Smooth muscle cell (in vitro differentiated cells): ENCODE data around the gene BCCIP. TPM values are rescaled to one million over a fixed set of nuclear protein-coding genes. Genes with fewer than 3 reads are reported as not detected.

Experiments
- DNase-seq: peaks from one replicate; lab custom pipeline; 2025; ENCODE audit not compliant: unreplicated experiment; lab: John Stamatoyannopoulos, UW
- H2AFZ ChIP-seq: fragments of 200-600 bp; sonication (generic); 2 replicates; pipeline ENCODE4 v1.6.0; 2016; ENCODE audit warnings: antibody characterized with exemption, low read depth, mild to moderate bottlenecking
- H3F3A ChIP-seq: fragments of 200-600 bp; sonication (generic); 2 replicates; pipeline ENCODE4 v1.6.0; 2017; ENCODE audit warnings: antibody characterized with exemption, low read depth
- H3K27ac ChIP-seq: fragments of 200-600 bp; sonication (generic); 2 replicates; pipeline ENCODE4 v1.5.1; 2016; ENCODE audit warnings: low read depth, mild to moderate bottlenecking
- H3K27me3 ChIP-seq: fragments of 200-600 bp; sonication (generic); 2 replicates; pipeline ENCODE4 v1.6.1; 2016; ENCODE audit warnings: low read depth, mild to moderate bottlenecking
- H3K36me3 ChIP-seq: fragments of 200-600 bp; sonication (generic); 2 replicates; pipeline ENCODE4 v1.5.1; 2016; ENCODE audit warnings: low read depth
- H3K4me1 ChIP-seq: fragments of 200-600 bp; sonication (generic); 2 replicates; pipeline ENCODE4 v1.5.1; 2016; ENCODE audit warnings: low read depth
- H3K4me2 ChIP-seq: fragments of 200-600 bp; sonication (generic); 2 replicates; pipeline ENCODE4 v1.6.0; 2016; ENCODE audit warnings: mild to moderate bottlenecking
- H3K4me3 ChIP-seq: fragments of 200-600 bp; sonication (generic); 2 replicates; pipeline ENCODE4 v1.5.1; 2016; ENCODE audit warnings: mild to moderate bottlenecking
- H3K79me2 ChIP-seq: fragments of 200-600 bp; sonication (generic); 2 replicates; pipeline ENCODE4 v1.6.0; 2016; ENCODE audit warnings: low read depth, mild to moderate bottlenecking
- H3K9ac ChIP-seq: fragments of 200-600 bp; sonication (generic); 2 replicates; pipeline ENCODE4 v1.6.0; 2016; ENCODE audit warnings: low read depth
- H3K9me3 ChIP-seq: fragments of 200-600 bp; sonication (generic); replicated peaks from 2 replicates; pipeline ENCODE4 v1.5.1; 2016; ENCODE audit warnings: low read depth
- H4K20me1 ChIP-seq: fragments of 200-600 bp; sonication (generic); 2 replicates; pipeline ENCODE4 v1.6.0; 2016; ENCODE audit warnings: low read depth
- WGBS: methylation state at CpG from one replicate; pipeline ENCODE4 v1.1.7; 2016; ENCODE audit warnings: low lambda C conversion rate; 5-methylcytosine and 5-hydroxymethylcytosine counted together
- polyA plus RNA-seq: library from polyadenylated mRNA; unstranded; fragments of >200 nt; fragmentation: Nextera tagmentation; extraction: Ambion mirVana; gene quantifications from 2 replicates; pipeline ENCODE4 v1.2.1, GENCODE V29; 2016
- total RNA-seq: library from RNA; depleted of rRNA; stranded (reverse); fragments of >200 nt; gene quantifications from 2 replicates; pipeline ENCODE4 v1.2.3, GENCODE V29; 2014
- TF ChIP-seq, protein P1 (sequence below): fragments of 200-600 bp; sonication (generic); IDR thresholded peaks from 2 replicates; pipeline ENCODE4 v1.5.1; 2017; ENCODE audit warnings: borderline replicate concordance, mild to moderate bottlenecking, antibody characterized with exemption; ENCODE audit not compliant: insufficient read depth, poor library complexity, severe bottlenecking

Gene BCCIP
- total and polyA plus RNA-seq, 2 experiments from 2014 or later: 55.3 to 87.5 TPM

DNA sequence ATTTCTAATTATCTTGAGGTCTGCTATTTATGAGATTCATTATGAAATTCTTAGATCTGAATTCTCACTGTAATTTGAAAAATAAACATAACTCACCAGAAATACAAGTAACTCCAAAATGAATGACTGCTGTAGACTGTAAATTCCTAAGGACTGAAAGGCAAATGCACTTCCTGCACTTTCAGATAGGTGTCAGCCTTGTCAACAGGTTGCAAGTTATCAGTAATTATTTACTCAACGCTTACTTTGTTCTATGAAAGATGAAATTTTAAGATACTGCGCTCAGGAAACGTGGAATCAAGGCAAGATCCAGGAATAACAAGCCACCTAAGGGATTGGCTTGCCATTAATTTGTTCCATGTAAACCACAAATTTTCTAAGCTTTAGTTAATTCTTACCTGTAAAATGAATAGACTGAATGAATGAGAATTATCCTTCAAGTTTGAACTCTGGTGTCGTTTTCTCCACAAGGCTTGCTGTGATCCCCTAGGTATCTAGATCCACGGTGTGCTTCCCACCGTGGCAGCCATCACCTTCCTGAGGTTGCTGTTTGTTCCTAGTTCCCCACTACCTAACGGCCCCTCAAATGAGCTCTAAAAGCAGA is 45.1 kb downstream of the BCCIP start:
- H3K79me2 ChIP-seq: no peaks in the 10 kb centered on the region
- H2AFZ ChIP-seq: no peak overlapping the region
- WGBS: 61% methylated on average over 7 of the region's 7 CpGs
- H3K36me3 ChIP-seq: no peaks in the 10 kb centered on the region
- H3K4me3 ChIP-seq: no peak overlapping the region
- no peaks in the 10 kb centered on the region for H3K9me3 ChIP-seq
- H3K4me2 ChIP-seq: no peak overlapping the region
- no peaks in the 10 kb centered on the region for H4K20me1 ChIP-seq
- no peak overlapping the region for H3K9ac ChIP-seq
- H3K27ac ChIP-seq: no peak overlapping the region
- no peaks in the 10 kb centered on the region for H3K4me1 ChIP-seq
- TF ChIP-seq, protein P1, sequence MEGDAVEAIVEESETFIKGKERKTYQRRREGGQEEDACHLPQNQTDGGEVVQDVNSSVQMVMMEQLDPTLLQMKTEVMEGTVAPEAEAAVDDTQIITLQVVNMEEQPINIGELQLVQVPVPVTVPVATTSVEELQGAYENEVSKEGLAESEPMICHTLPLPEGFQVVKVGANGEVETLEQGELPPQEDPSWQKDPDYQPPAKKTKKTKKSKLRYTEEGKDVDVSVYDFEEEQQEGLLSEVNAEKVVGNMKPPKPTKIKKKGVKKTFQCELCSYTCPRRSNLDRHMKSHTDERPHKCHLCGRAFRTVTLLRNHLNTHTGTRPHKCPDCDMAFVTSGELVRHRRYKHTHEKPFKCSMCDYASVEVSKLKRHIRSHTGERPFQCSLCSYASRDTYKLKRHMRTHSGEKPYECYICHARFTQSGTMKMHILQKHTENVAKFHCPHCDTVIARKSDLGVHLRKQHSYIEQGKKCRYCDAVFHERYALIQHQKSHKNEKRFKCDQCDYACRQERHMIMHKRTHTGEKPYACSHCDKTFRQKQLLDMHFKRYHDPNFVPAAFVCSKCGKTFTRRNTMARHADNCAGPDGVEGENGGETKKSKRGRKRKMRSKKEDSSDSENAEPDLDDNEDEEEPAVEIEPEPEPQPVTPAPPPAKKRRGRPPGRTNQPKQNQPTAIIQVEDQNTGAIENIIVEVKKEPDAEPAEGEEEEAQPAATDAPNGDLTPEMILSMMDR: peak; percentile 87
- no peaks in the 10 kb centered on the region for H3K27me3 ChIP-seq
- H3F3A ChIP-seq: no peaks in the 10 kb centered on the region
- no peak for DNase-seq

DNA sequence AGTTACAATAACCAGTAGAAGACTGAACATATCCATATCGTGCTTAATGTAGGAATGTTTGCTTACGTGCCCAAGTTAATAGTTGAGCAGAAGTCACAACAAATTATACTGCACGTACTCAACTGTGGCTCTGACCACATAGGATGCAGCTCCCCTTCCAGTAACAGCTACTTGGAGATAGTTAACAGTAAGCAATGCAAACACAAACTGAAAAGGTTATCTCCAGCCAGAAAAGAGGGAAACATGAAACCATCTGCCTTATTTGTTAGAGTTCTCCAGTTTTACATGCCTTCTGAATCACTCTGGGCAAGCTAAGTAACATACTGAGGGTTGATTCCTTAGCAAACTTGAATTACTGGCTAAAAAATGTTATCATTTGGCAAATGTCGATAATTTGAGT is 48.0 kb downstream of the BCCIP start:
- no peaks in the 10 kb centered on the region for H3F3A ChIP-seq

GRCh38 chr10:125878957-125879835 is 55.9 kb downstream of the BCCIP start:
- H3K4me2 ChIP-seq: peak overlapping the region; percentile 25
- H3K4me1 ChIP-seq: peaks cover 31% of the 10 kb centered on the region
- no peaks in the 10 kb centered on the region for H3K79me2 ChIP-seq
- H3F3A ChIP-seq: peaks cover 11% of the 10 kb centered on the region
- 72% methylated on average over 11 of the region's 11 CpGs for WGBS
- H3K27me3 ChIP-seq: no peaks in the 10 kb centered on the region
- no peak overlapping the region for H3K4me3 ChIP-seq
- peaks cover 9% of the 10 kb centered on the region for H4K20me1 ChIP-seq
- peak overlapping the region; percentile 70 for H3K27ac ChIP-seq
- H3K9me3 ChIP-seq: no peaks in the 10 kb centered on the region
- H2AFZ ChIP-seq: no peak overlapping the region
- no peaks in the 10 kb centered on the region for H3K36me3 ChIP-seq
- no peak overlapping the region for H3K9ac ChIP-seq
- DNase-seq: no peak
- TF ChIP-seq, protein P1: no peak

More for the DNA sequence above, 48.0 kb downstream of the BCCIP start:
- Histone ChIP-seq H3K79me2 (no peaks in the 10 kb centered on the region), H3K27ac (no peak overlapping the region), H3K27me3 (no peaks in the 10 kb centered on the region), H2AFZ (no peak overlapping the region), H3K9me3 (no peaks in the 10 kb centered on the region), H3K4me1 (no peaks in the 10 kb centered on the region), H3K4me2 (peak overlapping the region; percentile 32), H3K4me3 (no peak overlapping the region), H4K20me1 (no peaks in the 10 kb centered on the region), H3K36me3 (no peaks in the 10 kb centered on the region), H3K9ac (no peak overlapping the region)
- no peak for DNase-seq
- TF ChIP-seq, protein P1: no peak
- WGBS: 70% methylated on average over 4 of the region's 4 CpGs
